ENCODE measurements around the gene RNU4-1. TPM values are rescaled to one million over a fixed set of nuclear protein-coding genes. Genes with fewer than 3 reads are reported as not detected.

Gene RNU4-1
- total RNA-seq, 1 experiment from 2014 or later, result 2,323 TPM

DNA sequence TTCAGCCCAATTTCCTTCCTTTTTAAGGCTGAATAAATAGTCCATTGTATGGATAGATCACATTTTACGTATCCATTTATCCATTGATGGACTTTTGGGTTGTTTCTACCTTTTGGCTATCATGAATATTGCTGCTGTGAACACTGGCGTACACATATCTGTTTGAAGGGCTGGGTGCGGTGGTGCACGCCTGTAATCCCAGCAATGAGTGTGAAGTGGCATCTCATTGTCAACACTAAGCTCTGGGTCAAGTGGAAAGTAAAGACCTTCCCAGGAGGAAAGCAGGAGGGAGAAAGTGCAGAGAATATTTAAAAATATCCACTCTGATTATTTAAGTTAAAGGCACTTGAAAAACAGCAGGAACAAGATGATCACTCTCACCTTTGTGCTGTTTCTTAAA, 46.2 kb upstream of the RNU4-1 start:
- no TSS peak for BruUV-seq (replicated peaks)
- DNase-seq (ENCODE audit: low read depth, low spot score) (no peak), ATAC-seq (no peak)
- no peaks in the 10 kb centered on the region for H4K20me1 ChIP-seq (ENCODE audit: insufficient read depth)
- no peaks in the 10 kb centered on the region for H3K4me1 ChIP-seq (ENCODE audit: control insufficient read depth in 1 of 2, insufficient read depth in 2 of 2, low read length in 2 of 2)
- no peak overlapping the region for H3K27ac ChIP-seq (ENCODE audit: low read depth, low read length)
- peaks cover 5% of the 10 kb centered on the region in 2 experiments; a peak in 2 of 4 replicates for H3K9me3 ChIP-seq (ENCODE audit: control insufficient read depth in 1 of 2, insufficient read depth in 1 of 2, low read depth in 1 of 2, low read length in 2 of 2)
- ChIA-PET POLR2A (interaction anchor here (0.7 kb wide), 1 partner anchor 22 kb away, joined by 3 read pairs; no protein-coding TSS in a partner anchor), RAD21 (ENCODE audit: low non-redundant PET in 1 of 2, low total read pairs in 2 of 2, uncharacterized antibody in 2 of 2, unreplicated experiment in 2 of 2) (no interaction called here), CTCF (no interaction called here)
- H3K27me3 ChIP-seq (ENCODE audit: insufficient read depth, low read length), result no peaks in the 10 kb centered on the region
- intact Hi-C loops (cut with micrococcal nuclease), result loop anchor here (5.0 to 10.0 kb wide), 2 partner anchors 128 to 376 kb away; partner anchors contain the start of genes SRSF9 and UNC119B
- no peaks in the 10 kb centered on the region for H3K9me2 ChIP-seq (ENCODE audit: insufficient read depth)
- no peaks in the 10 kb centered on the region for H3K79me2 ChIP-seq (ENCODE audit: insufficient read depth, low read length)
- H3K4me3 ChIP-seq (replicated peaks in 1 of 2; ENCODE audit: low read depth in 1 of 2, low read length in 2 of 2), result no peak overlapping the region
- no peaks in the 10 kb centered on the region; a peak in 1 of 4 replicates for H3K36me3 ChIP-seq (ENCODE audit: control insufficient read depth in 1 of 2, insufficient read depth in 2 of 2, low read length in 2 of 2)
- H3K4me2 ChIP-seq (ENCODE audit: low read length), result no peak overlapping the region
- H2AFZ ChIP-seq (ENCODE audit: low read depth, low read length, poor library complexity, severe bottlenecking), result no peak overlapping the region
- TF ChIP-seq SP1 (IDR thresholded peaks at IDR 0.05; ENCODE audit: low read depth) (no peak), CEBPB (IDR thresholded peaks at IDR 0.05; ENCODE audit: low read depth) (no peak), FOSL1 (IDR thresholded peaks at IDR 0.05; ENCODE audit: low read depth) (no peak), EGR1 (IDR thresholded peaks at IDR 0.05; ENCODE audit: low read depth) (no peak), JUND (IDR thresholded peaks at IDR 0.05) (no peak), POLR2A (IDR thresholded peaks at IDR 0.05; ENCODE audit: borderline replicate concordance, extremely low read depth, insufficient read depth, insufficient read length) (no peak), EZH2phosphoT487 (IDR thresholded peaks at IDR 0.05; ENCODE audit: borderline replicate concordance) (no peak), ELF1 (IDR thresholded peaks at IDR 0.05; ENCODE audit: borderline replicate concordance, low read depth) (no peak), ZNF274 (IDR thresholded peaks at IDR 0.05; ENCODE audit: low read depth, low read length) (no peak), YY1 (IDR thresholded peaks at IDR 0.05; ENCODE audit: extremely low read depth, insufficient replicate concordance, low read depth, low read length) (no peak), RAD21 (IDR thresholded peaks at IDR 0.05; ENCODE audit: low read depth) (no peak)
- TF ChIP-seq, protein P1, sequence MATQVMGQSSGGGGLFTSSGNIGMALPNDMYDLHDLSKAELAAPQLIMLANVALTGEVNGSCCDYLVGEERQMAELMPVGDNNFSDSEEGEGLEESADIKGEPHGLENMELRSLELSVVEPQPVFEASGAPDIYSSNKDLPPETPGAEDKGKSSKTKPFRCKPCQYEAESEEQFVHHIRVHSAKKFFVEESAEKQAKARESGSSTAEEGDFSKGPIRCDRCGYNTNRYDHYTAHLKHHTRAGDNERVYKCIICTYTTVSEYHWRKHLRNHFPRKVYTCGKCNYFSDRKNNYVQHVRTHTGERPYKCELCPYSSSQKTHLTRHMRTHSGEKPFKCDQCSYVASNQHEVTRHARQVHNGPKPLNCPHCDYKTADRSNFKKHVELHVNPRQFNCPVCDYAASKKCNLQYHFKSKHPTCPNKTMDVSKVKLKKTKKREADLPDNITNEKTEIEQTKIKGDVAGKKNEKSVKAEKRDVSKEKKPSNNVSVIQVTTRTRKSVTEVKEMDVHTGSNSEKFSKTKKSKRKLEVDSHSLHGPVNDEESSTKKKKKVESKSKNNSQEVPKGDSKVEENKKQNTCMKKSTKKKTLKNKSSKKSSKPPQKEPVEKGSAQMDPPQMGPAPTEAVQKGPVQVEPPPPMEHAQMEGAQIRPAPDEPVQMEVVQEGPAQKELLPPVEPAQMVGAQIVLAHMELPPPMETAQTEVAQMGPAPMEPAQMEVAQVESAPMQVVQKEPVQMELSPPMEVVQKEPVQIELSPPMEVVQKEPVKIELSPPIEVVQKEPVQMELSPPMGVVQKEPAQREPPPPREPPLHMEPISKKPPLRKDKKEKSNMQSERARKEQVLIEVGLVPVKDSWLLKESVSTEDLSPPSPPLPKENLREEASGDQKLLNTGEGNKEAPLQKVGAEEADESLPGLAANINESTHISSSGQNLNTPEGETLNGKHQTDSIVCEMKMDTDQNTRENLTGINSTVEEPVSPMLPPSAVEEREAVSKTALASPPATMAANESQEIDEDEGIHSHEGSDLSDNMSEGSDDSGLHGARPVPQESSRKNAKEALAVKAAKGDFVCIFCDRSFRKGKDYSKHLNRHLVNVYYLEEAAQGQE (IDR thresholded peaks at IDR 0.05; ENCODE audit: low read depth), result no peak
- H3K9ac ChIP-seq (ENCODE audit: low read length), result no peak overlapping the region
